ENCODE results near the gene TUSC2. TPM values are rescaled to one million over a fixed set of nuclear protein-coding genes. Genes with fewer than 3 reads are reported as not detected.

TUSC2 gene
- total and polyA plus RNA-seq, 12 donors, result 28.8 to 64.3 (median 34.4) TPM

- Histone ChIP-seq H3K36me3 (replicated peaks in 1 of 2) (peaks cover 0 to 33% of the 10 kb centered on the region in 2 donors), H3K4me3 (no peak overlapping the region), H3K9me3 (replicated peaks in 1 of 3) (no peaks in the 10 kb centered on the region), H3K27ac (no peak overlapping the region), H3K27me3 (peaks cover 4% of the 10 kb centered on the region), H3K4me1 (replicated peaks in 1 of 2) (peaks cover 23 to 40% of the 10 kb centered on the region in 2 donors)
- peak in 1 of 7 donors; percentile 34 for DNase-seq
- TF ChIP-seq POLR2A (IDR thresholded peaks at IDR 0.05), result no peak
- TF ChIP-seq, protein P1, sequence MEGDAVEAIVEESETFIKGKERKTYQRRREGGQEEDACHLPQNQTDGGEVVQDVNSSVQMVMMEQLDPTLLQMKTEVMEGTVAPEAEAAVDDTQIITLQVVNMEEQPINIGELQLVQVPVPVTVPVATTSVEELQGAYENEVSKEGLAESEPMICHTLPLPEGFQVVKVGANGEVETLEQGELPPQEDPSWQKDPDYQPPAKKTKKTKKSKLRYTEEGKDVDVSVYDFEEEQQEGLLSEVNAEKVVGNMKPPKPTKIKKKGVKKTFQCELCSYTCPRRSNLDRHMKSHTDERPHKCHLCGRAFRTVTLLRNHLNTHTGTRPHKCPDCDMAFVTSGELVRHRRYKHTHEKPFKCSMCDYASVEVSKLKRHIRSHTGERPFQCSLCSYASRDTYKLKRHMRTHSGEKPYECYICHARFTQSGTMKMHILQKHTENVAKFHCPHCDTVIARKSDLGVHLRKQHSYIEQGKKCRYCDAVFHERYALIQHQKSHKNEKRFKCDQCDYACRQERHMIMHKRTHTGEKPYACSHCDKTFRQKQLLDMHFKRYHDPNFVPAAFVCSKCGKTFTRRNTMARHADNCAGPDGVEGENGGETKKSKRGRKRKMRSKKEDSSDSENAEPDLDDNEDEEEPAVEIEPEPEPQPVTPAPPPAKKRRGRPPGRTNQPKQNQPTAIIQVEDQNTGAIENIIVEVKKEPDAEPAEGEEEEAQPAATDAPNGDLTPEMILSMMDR (IDR thresholded peaks at IDR 0.05), result no peak
- intact Hi-C loops (cut with DNase I), result loop anchor here in 1 of 2 donors (5.0 to 10.0 kb wide), 2 partner anchors 83 to 151 kb away; partner anchors contain the start of gene GNAT1
- 48 to 67% (median 54%) methylated on average over 30 to 65 of the region's 65 CpGs for WGBS, 4 donors
Measured at GRCh38 chr3:50275141-50275995, 52.7 kb downstream of the TUSC2 start.

Other genes starting within 250 kb of the TUSC2 start
- gene RBM5, start 239.3 kb downstream of the TUSC2 start, total RNA-seq, result 100 to 1,000 TPM in 7 of 9 donors, 10 to 100 TPM in 2; 51.9 to 224 (median 118) TPM
- 100 to 1,000 TPM; 108 to 152 (median 110) TPM for gene RBM5, start 239.3 kb downstream of the TUSC2 start, polyA plus RNA-seq
- 10 to 100 TPM in 6 of 9 donors, 1 to 10 TPM in 3; 1.6 to 21.1 (median 13.3) TPM for gene SEMA3F, start 172.9 kb downstream of the TUSC2 start, total RNA-seq
- gene SEMA3F, start 172.9 kb downstream of the TUSC2 start, polyA plus RNA-seq, result 10 to 100 TPM in 2 of 3 donors, 1 to 10 TPM in 1; 7.3 to 16.7 (median 14.5) TPM
- gene GNAT1, start 136.6 kb downstream of the TUSC2 start, total RNA-seq, result not detected
- not detected for gene GNAT1, start 136.6 kb downstream of the TUSC2 start, polyA plus RNA-seq
- 10 to 100 TPM in 1 of 9 donors, under 1 TPM in 6, not detected in 2; 0.07 to 48.8 (median 0.61) TPM for gene SLC38A3, start 123.0 kb downstream of the TUSC2 start, total RNA-seq
- under 1 TPM; 0.05 to 0.30 (median 0.08) TPM for gene SLC38A3, start 123.0 kb downstream of the TUSC2 start, polyA plus RNA-seq
- gene GNAI2, start 92.0 kb downstream of the TUSC2 start, total RNA-seq, result 100 to 1,000 TPM; 109 to 275 (median 202) TPM
- gene GNAI2, start 92.0 kb downstream of the TUSC2 start, polyA plus RNA-seq, result 100 to 1,000 TPM; 133 to 163 (median 157) TPM
- gene SEMA3B, start 59.1 kb downstream of the TUSC2 start, total RNA-seq, result 100 to 1,000 TPM in 7 of 9 donors, 10 to 100 TPM in 1, 1 to 10 TPM in 1; 6.0 to 468 (median 217) TPM
- gene SEMA3B, start 59.1 kb downstream of the TUSC2 start, polyA plus RNA-seq, result 100 to 1,000 TPM; 159 to 496 (median 451) TPM
- gene LSMEM2, start 49.1 kb downstream of the TUSC2 start, total RNA-seq, result under 1 TPM in 4 of 9 donors, not detected in 5; 0.11 to 0.76 (median 0.48) TPM
- gene LSMEM2, start 49.1 kb downstream of the TUSC2 start, polyA plus RNA-seq, result under 1 TPM; 0.09 to 0.64 (median 0.47) TPM
- 10 to 100 TPM; 31.6 to 96.3 (median 52.8) TPM for gene IFRD2, start 35.8 kb downstream of the TUSC2 start, total RNA-seq
- gene IFRD2, start 35.8 kb downstream of the TUSC2 start, polyA plus RNA-seq, result 100 to 1,000 TPM in 2 of 3 donors, 10 to 100 TPM in 1; 55.9 to 182 (median 144) TPM
- gene HYAL3, start 28.8 kb downstream of the TUSC2 start, total RNA-seq, result 1 to 10 TPM; 1.7 to 5.4 (median 3.5) TPM
- 1 to 10 TPM; 2.5 to 6.8 (median 3.2) TPM for gene HYAL3, start 28.8 kb downstream of the TUSC2 start, polyA plus RNA-seq
- 10 to 100 TPM in 6 of 9 donors, 1 to 10 TPM in 3; 5.2 to 17.9 (median 10.4) TPM for gene NAA80, start 28.8 kb downstream of the TUSC2 start, total RNA-seq
- gene NAA80, start 28.8 kb downstream of the TUSC2 start, polyA plus RNA-seq, result 10 to 100 TPM in 2 of 3 donors, 1 to 10 TPM in 1; 6.0 to 19.8 (median 14.0) TPM
- gene HYAL1, start 24.6 kb downstream of the TUSC2 start, total RNA-seq, result 10 to 100 TPM in 8 of 9 donors, 1 to 10 TPM in 1; 3.2 to 50.5 (median 35.6) TPM
- gene HYAL1, start 24.6 kb downstream of the TUSC2 start, polyA plus RNA-seq, result 10 to 100 TPM in 2 of 3 donors, 1 to 10 TPM in 1; 9.7 to 50.1 (median 16.5) TPM
- 100 to 1,000 TPM in 4 of 9 donors, 10 to 100 TPM in 5; 62.9 to 186 (median 96.7) TPM for gene HYAL2, start 5.5 kb downstream of the TUSC2 start, total RNA-seq
- 100 to 1,000 TPM in 2 of 3 donors, 10 to 100 TPM in 1; 28.0 to 147 (median 109) TPM for gene HYAL2, start 5.5 kb downstream of the TUSC2 start, polyA plus RNA-seq
- gene RASSF1, start 12.6 kb upstream of the TUSC2 start, total RNA-seq, result 10 to 100 TPM in 8 of 9 donors, 1 to 10 TPM in 1; 9.8 to 27.4 (median 14.7) TPM
- 10 to 100 TPM in 2 of 3 donors, 1 to 10 TPM in 1; 9.6 to 26.4 (median 23.5) TPM for gene RASSF1, start 12.6 kb upstream of the TUSC2 start, polyA plus RNA-seq
- gene ZMYND10, start 17.5 kb upstream of the TUSC2 start, total RNA-seq, result under 1 TPM in 6 of 9 donors, not detected in 3; 0.11 to 0.67 (median 0.40) TPM
- 1 to 10 TPM in 2 of 3 donors, not detected in 1; 1.2 to 1.9 TPM for gene ZMYND10, start 17.5 kb upstream of the TUSC2 start, polyA plus RNA-seq
- gene NPRL2, start 22.6 kb upstream of the TUSC2 start, total RNA-seq, result 10 to 100 TPM; 16.9 to 36.2 (median 23.0) TPM
- gene NPRL2, start 22.6 kb upstream of the TUSC2 start, polyA plus RNA-seq, result 10 to 100 TPM; 27.5 to 57.9 (median 45.3) TPM
- gene CYB561D2, start 22.6 kb upstream of the TUSC2 start, total RNA-seq, result 10 to 100 TPM; 14.0 to 39.9 (median 29.2) TPM
- gene CYB561D2, start 22.6 kb upstream of the TUSC2 start, polyA plus RNA-seq, result 10 to 100 TPM; 13.7 to 26.9 (median 16.8) TPM
- 10 to 100 TPM; 48.9 to 88.5 (median 63.6) TPM for gene TMEM115, start 31.3 kb upstream of the TUSC2 start, total RNA-seq
- gene TMEM115, start 31.3 kb upstream of the TUSC2 start, polyA plus RNA-seq, result 10 to 100 TPM; 23.6 to 36.6 (median 34.5) TPM
- under 1 TPM; 0.09 to 0.88 (median 0.56) TPM for gene CACNA2D2, start 175.4 kb upstream of the TUSC2 start, total RNA-seq
- gene CACNA2D2, start 175.4 kb upstream of the TUSC2 start, polyA plus RNA-seq, result 1 to 10 TPM in 2 of 3 donors, under 1 TPM in 1; 0.59 to 2.0 (median 1.0) TPM
- gene C3orf18, start 239.5 kb upstream of the TUSC2 start, total RNA-seq, result 10 to 100 TPM; 10.6 to 44.3 (median 17.4) TPM
- gene C3orf18, start 239.5 kb upstream of the TUSC2 start, polyA plus RNA-seq, result 1 to 10 TPM; 6.6 to 9.8 (median 9.0) TPM
- gene HEMK1, start 241.3 kb upstream of the TUSC2 start, total RNA-seq, result 10 to 100 TPM in 8 of 9 donors, 1 to 10 TPM in 1; 9.1 to 38.2 (median 17.2) TPM
- gene HEMK1, start 241.3 kb upstream of the TUSC2 start, polyA plus RNA-seq, result 10 to 100 TPM in 2 of 3 donors, 1 to 10 TPM in 1; 9.3 to 46.4 (median 25.3) TPM

Data from adrenal gland (tissue), 12 donors.